Gastrocnemius medialis (tissue), 4 donors: ENCODE data around the gene C11orf91. TPM values are rescaled to one million over a fixed set of nuclear protein-coding genes. Genes with fewer than 3 reads are reported as not detected.
A peak's percentile ranks its signal among the peaks of the same experiment; 100 is the strongest.
"Not testable (repeated sequence)": the region's sequence is repeated elsewhere in the genome, so short reads cannot be mapped to it uniquely, and the experiment has no call there.

Experiments used
- ATAC-seq, 2 donors: fragments of 150-250 bp; one replicate each; pipeline ENCODE4 v1.9.1; 2016
- DNase-seq, 2 donors: peaks; one replicate each; pipeline ENCODE4 v3.0.0-alpha.2; 2019
- H3K27ac ChIP-seq, 4 donors: fragments of 200-600 bp; sonication (generic); 1 replicate in 1 of 4; 2 replicates in 3 of 4; pipeline ENCODE4 v1.5.1; 2016 to 2018; ENCODE audit warnings: mild to moderate bottlenecking in 2 of 4, moderate library complexity in 1 of 4
- H3K27me3 ChIP-seq, 3 donors: fragments of 200-600 bp; sonication (generic) in 2 of 3; 1 replicate in 1 of 3; 2 replicates in 2 of 3; pipeline versions ENCODE4 v1.5.1 to v1.6.0; 2016 to 2019; ENCODE audit warnings: mild to moderate bottlenecking in 1 of 3, moderate library complexity in 1 of 3
- H3K36me3 ChIP-seq, 2 donors: fragments of 200-600 bp; sonication (generic) in 1 of 2; one replicate each; pipeline ENCODE4 v1.5.1; 2017 to 2018
- H3K4me1 ChIP-seq, 2 donors: fragments of 200-600 bp; sonication (generic) in 1 of 2; one replicate each; pipeline ENCODE4 v1.5.1; 2016 to 2017; ENCODE audit warnings: mild to moderate bottlenecking in 2 of 2
- H3K4me3 ChIP-seq, 4 donors: fragments of 200-600 bp; sonication (generic) in 3 of 4; 1 replicate in 1 of 4; 2 replicates in 3 of 4; pipeline ENCODE4 v1.5.1; 2016 to 2019; ENCODE audit warnings: mild to moderate bottlenecking in 2 of 4
- H3K9me3 ChIP-seq, 3 donors: fragments of 200-600 bp; sonication (generic) in 2 of 3; 1 replicate in 1 of 3; 2 replicates in 2 of 3; pipeline ENCODE4 v1.5.1; 2016 to 2019
- POLR2A ChIP-seq, 2 donors: fragments of 450-650 bp; IDR thresholded peaks; one replicate each; pipeline ENCODE4 v1.6.1; 2017; ENCODE audit warnings: antibody characterized with exemption in 2 of 2, mild to moderate bottlenecking in 2 of 2, moderate library complexity in 2 of 2
- in situ Hi-C, 4 donors: fragments of 200-750 bp; cut with MboI; loops; one replicate each; pipeline versions ENCODE4 v1.15.0 to v1.8.0; 2017; ENCODE audit warnings: low sequenced_read_pairs in 4 of 4
- intact Hi-C: fragments of 100-400 bp; cut with DNase I; formaldehyde crosslinking; loops from one replicate; pipeline ENCODE4 v1.15.1; 2023; ENCODE audit warnings: low total_unique reads
- total RNA-seq, 4 donors: library from RNA; depleted of rRNA; stranded (reverse); fragments of >200 nt; gene quantifications; one replicate each; pipeline versions ENCODE4 v1.1.0 to v1.2.3, GENCODE V29; 2016
- TF ChIP-seq, protein P1 (sequence below), 5 experiments: fragments of 450-650 bp in 3 of 5; fragments of 200-600 bp in 2 of 5; sonication (generic) in 2 of 5; IDR thresholded peaks in 4 of 5; conservative IDR thresholded peaks in 1 of 5; 1 replicate in 4 of 5; 2 replicates in 1 of 5; pipeline ENCODE4 v1.5.1; 2016 to 2019; ENCODE audit warnings: antibody characterized with exemption in 5 of 5, mild to moderate bottlenecking in 3 of 5, moderate library complexity in 3 of 5

Gene C11orf91
- total RNA-seq, 4 donors from 2014 or later: not detected

DNA sequence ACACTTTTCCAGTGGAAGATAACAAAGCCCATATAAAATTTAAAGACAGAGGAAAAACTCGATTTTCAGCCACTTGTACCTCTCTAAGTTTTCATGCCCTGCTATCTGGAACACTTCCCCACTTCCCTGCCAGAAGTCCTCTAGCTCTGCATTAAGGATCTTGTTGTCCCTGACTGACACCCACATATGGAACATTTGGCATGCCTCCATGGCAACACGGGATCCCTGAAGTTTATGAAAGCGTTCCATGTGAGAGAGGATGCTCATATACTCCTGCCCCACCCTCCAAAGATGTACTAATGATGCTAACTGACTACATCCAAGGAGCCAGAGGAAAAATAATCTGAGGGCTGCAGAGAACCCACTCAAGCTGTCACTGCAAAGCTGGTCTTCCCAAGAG, 8.8 kb upstream of the C11orf91 start:
- in situ Hi-C loops: no loop called here
- H3K4me1 ChIP-seq: peaks cover 50 to 55% of the 10 kb centered on the region in 2 donors

GRCh38 chr11:33708985-33709384, 8.4 kb upstream of the C11orf91 start:
- intact Hi-C loops (loop anchor here (10.0 kb wide), 3 partner anchors 454 to 726 kb away; partner anchors contain the start of genes CAT and HIPK3), in situ Hi-C loops (no loop called here)
- no peak for TF ChIP-seq POLR2A (IDR thresholded peaks at IDR 0.05)
- TF ChIP-seq, protein P1, sequence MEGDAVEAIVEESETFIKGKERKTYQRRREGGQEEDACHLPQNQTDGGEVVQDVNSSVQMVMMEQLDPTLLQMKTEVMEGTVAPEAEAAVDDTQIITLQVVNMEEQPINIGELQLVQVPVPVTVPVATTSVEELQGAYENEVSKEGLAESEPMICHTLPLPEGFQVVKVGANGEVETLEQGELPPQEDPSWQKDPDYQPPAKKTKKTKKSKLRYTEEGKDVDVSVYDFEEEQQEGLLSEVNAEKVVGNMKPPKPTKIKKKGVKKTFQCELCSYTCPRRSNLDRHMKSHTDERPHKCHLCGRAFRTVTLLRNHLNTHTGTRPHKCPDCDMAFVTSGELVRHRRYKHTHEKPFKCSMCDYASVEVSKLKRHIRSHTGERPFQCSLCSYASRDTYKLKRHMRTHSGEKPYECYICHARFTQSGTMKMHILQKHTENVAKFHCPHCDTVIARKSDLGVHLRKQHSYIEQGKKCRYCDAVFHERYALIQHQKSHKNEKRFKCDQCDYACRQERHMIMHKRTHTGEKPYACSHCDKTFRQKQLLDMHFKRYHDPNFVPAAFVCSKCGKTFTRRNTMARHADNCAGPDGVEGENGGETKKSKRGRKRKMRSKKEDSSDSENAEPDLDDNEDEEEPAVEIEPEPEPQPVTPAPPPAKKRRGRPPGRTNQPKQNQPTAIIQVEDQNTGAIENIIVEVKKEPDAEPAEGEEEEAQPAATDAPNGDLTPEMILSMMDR (IDR thresholded peaks at IDR 0.05 in 4 of 5, conservative IDR thresholded peaks at IDR 0.05 in 1 of 5): no peak
- H3K27ac ChIP-seq: peak overlapping the region; percentile 84 to 99 (median 85)
- DNase-seq (no peak), ATAC-seq (no peak)
- H3K27me3 ChIP-seq: no peaks in the 10 kb centered on the region
- H3K4me1 ChIP-seq: peaks cover 55 to 60% of the 10 kb centered on the region in 2 donors
- H3K36me3 ChIP-seq: peaks cover 2 to 50% of the 10 kb centered on the region in 2 donors
- no peak overlapping the region for H3K4me3 ChIP-seq
- no peaks in the 10 kb centered on the region for H3K9me3 ChIP-seq

More for the DNA sequence above, 8.8 kb upstream of the C11orf91 start:
- ATAC-seq (peak; percentile 28 to 53), DNase-seq (peak; percentile 72 to 73)
- H3K4me3 ChIP-seq: no peak overlapping the region
- H3K27me3 ChIP-seq: no peaks in the 10 kb centered on the region
- H3K27ac ChIP-seq: peak overlapping the region; percentile 84 to 99 (median 85)
- intact Hi-C loops: loop anchor here (10.0 kb wide), 3 partner anchors 455 to 725 kb away; partner anchors contain the start of genes CAT and HIPK3
- H3K36me3 ChIP-seq: peaks cover 2 to 55% of the 10 kb centered on the region in 2 donors
- TF ChIP-seq, protein P1 (IDR thresholded peaks at IDR 0.05 in 4 of 5, conservative IDR thresholded peaks at IDR 0.05 in 1 of 5): no peak
- no peak for TF ChIP-seq POLR2A (IDR thresholded peaks at IDR 0.05)
- H3K9me3 ChIP-seq: no peaks in the 10 kb centered on the region

GRCh38 chr11:33707831-33708230, 7.2 kb upstream of the C11orf91 start:
- peaks cover 64 to 70% of the 10 kb centered on the region in 2 donors for H3K4me1 ChIP-seq
- peak; percentile 78 to 79 for ATAC-seq

GRCh38 chr11:33706966-33707365, 6.3 kb upstream of the C11orf91 start:
- Histone ChIP-seq H3K36me3 (peaks cover 2 to 30% of the 10 kb centered on the region in 2 donors), H3K4me3 (no peak overlapping the region), H3K27ac (peak overlapping the region; percentile 84 to 99 (median 85)), H3K27me3 (no peaks in the 10 kb centered on the region), H3K9me3 (no peaks in the 10 kb centered on the region), H3K4me1 (peaks cover 73 to 79% of the 10 kb centered on the region in 2 donors)
- no peak for ATAC-seq
- DNase-seq: no peak
- in situ Hi-C loops: no loop called here
- intact Hi-C loops: loop anchor here (10.0 kb wide), 3 partner anchors 452 to 728 kb away; partner anchors contain the start of genes CAT and HIPK3
- TF ChIP-seq POLR2A (IDR thresholded peaks at IDR 0.05): no peak
- TF ChIP-seq, protein P1 (IDR thresholded peaks at IDR 0.05 in 4 of 5, conservative IDR thresholded peaks at IDR 0.05 in 1 of 5): no peak

More at GRCh38 chr11:33707831-33708230, 7.2 kb upstream of the C11orf91 start:
- peak; percentile 74 to 83 for DNase-seq
- H3K4me3 ChIP-seq, H3K27me3 ChIP-seq, H3K9me3 ChIP-seq, in situ Hi-C loops: not testable (repeated sequence)
- Histone ChIP-seq H3K27ac (peak overlapping the region; percentile 84 to 99 (median 85)), H3K36me3 (peaks cover 2 to 39% of the 10 kb centered on the region in 2 donors)
- intact Hi-C loops: loop anchor here (10.0 kb wide), 3 partner anchors 453 to 727 kb away; partner anchors contain the start of genes CAT and HIPK3

DNA sequence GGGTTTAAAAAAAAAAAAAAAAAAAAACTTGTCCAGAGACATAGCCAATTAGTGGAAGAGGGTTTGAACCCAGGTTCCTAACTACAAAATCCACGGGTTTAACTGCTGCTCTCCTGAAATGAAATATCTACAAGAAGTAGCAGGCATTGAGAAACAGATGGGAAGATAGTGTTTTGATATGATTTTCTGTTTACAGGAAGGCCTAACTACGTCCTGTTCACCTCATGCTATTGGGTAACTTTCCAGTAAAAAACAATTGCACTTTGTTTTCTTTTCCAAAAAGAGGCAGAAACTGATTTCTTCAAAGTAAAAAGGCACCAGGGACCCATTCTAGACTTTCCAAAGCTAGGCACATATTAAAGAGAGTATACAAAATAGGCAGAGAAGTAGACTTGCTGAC, 5.9 kb upstream of the C11orf91 start:
- TF ChIP-seq, protein P1 (IDR thresholded peaks at IDR 0.05 in 4 of 5, conservative IDR thresholded peaks at IDR 0.05 in 1 of 5): no peak
- TF ChIP-seq POLR2A (IDR thresholded peaks at IDR 0.05): no peak
- Histone ChIP-seq H3K4me1 (peaks cover 77 to 83% of the 10 kb centered on the region in 2 donors), H3K36me3 (peaks cover 2 to 26% of the 10 kb centered on the region in 2 donors), H3K27me3 (no peaks in the 10 kb centered on the region), H3K4me3 (no peak overlapping the region), H3K27ac (peak overlapping the region; percentile 84 to 99 (median 85)), H3K9me3 (no peaks in the 10 kb centered on the region)
- ATAC-seq: no peak
- intact Hi-C loops: loop anchor here (10.0 kb wide), 3 partner anchors 452 to 728 kb away; partner anchors contain the start of genes CAT and HIPK3
- DNase-seq: no peak
- in situ Hi-C loops: no loop called here
